ENCODE results near the gene SNX5.
A peak's percentile ranks its signal among the peaks of the same experiment; 100 is the strongest.

SNX5 gene

DNA sequence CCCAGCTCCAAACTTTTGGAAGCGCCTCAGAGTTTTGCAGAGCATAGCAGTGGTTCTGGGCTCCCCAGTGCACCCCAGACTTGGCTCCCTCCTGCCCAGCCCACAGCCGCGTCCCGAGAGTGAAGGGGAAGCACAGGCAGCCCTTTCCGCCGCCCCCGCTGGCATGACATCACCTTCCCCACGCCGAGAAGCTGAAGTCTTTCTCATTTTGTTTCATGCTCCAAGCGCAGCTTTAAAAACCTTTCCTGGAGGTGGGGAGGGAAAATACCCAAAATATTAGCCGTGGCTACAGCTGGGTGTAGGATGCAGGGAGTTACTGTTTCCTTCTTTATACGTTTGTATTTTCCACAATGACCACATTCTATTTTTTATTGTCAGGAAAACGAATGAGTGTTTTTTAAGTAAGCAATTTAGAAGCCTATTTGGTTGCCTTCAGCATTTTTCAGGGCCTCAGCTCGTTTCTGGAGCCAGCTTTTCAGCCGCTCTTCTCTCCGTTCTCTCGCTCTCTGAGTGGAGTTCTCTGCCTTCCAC, 72.9 kb downstream of the SNX5 start:
- H3K9ac ChIP-seq (ENCODE audit: low read length), result peak overlapping the region; percentile 41

DNA sequence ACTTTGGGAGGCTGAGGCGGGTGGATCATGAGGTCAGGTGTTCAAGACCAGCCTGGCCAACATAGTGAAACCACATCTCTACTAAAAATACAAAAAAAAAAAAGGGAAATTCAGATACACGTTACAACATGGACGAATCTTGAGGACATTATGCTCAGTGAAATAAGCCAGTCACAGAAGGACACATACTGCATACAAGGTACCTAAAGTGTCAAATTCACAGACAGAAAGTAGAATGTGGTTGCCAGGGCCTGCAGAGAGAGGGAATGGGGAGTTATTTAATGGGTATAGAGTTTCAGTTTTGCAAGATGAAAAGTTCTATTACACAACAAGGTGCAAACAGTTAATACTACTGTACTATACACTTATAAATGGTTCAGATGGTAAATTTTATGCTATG, 75.1 kb downstream of the SNX5 start:
- Histone ChIP-seq H3K79me2 (ENCODE audit: low read length) (no peaks in the 10 kb centered on the region), H3K27me3 (ENCODE audit: low read depth, low read length) (peaks cover 20% of the 10 kb centered on the region), H3K9ac (ENCODE audit: low read length) (no peak overlapping the region), H2AFZ (ENCODE audit: low read depth, low read length) (no peak overlapping the region), H4K20me1 (ENCODE audit: insufficient read depth, low read length) (no peaks in the 10 kb centered on the region), H3K4me3 (ENCODE audit: low read length) (no peak overlapping the region), H3K4me2 (ENCODE audit: low read length) (no peak overlapping the region), H3K27ac (ENCODE audit: low read length) (no peak overlapping the region), H3K36me3 (replicated peaks; ENCODE audit: low read depth, low read length) (no peaks in the 10 kb centered on the region), H3K4me1 (ENCODE audit: low read length) (peaks cover 24% of the 10 kb centered on the region), H3K9me3 (ENCODE audit: insufficient read depth, low read length) (peaks cover 6% of the 10 kb centered on the region; the same call in 1 of the 2 replicates)
- no peak for TF ChIP-seq EZH2phosphoT487 (IDR thresholded peaks at IDR 0.05; ENCODE audit: low read depth)
- TF ChIP-seq, protein P1, sequence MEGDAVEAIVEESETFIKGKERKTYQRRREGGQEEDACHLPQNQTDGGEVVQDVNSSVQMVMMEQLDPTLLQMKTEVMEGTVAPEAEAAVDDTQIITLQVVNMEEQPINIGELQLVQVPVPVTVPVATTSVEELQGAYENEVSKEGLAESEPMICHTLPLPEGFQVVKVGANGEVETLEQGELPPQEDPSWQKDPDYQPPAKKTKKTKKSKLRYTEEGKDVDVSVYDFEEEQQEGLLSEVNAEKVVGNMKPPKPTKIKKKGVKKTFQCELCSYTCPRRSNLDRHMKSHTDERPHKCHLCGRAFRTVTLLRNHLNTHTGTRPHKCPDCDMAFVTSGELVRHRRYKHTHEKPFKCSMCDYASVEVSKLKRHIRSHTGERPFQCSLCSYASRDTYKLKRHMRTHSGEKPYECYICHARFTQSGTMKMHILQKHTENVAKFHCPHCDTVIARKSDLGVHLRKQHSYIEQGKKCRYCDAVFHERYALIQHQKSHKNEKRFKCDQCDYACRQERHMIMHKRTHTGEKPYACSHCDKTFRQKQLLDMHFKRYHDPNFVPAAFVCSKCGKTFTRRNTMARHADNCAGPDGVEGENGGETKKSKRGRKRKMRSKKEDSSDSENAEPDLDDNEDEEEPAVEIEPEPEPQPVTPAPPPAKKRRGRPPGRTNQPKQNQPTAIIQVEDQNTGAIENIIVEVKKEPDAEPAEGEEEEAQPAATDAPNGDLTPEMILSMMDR (IDR thresholded peaks at IDR 0.05; ENCODE audit: low read depth, low read length), result no peak

More for the DNA sequence above, 72.9 kb downstream of the SNX5 start:
- Histone ChIP-seq H3K27me3 (ENCODE audit: low read depth, low read length) (peaks cover 40% of the 10 kb centered on the region), H3K4me2 (ENCODE audit: low read length) (peak overlapping the region; percentile 94), H3K27ac (ENCODE audit: low read length) (no peak overlapping the region), H3K9me3 (ENCODE audit: insufficient read depth, low read length) (no peaks in the 10 kb centered on the region), H3K79me2 (ENCODE audit: low read length) (no peaks in the 10 kb centered on the region), H3K36me3 (replicated peaks; ENCODE audit: low read depth, low read length) (no peaks in the 10 kb centered on the region), H3K4me1 (ENCODE audit: low read length) (peaks cover 24% of the 10 kb centered on the region), H3K4me3 (ENCODE audit: low read length) (peak overlapping the region; percentile 74), H2AFZ (ENCODE audit: low read depth, low read length) (peak overlapping the region; percentile 76), H4K20me1 (ENCODE audit: insufficient read depth, low read length) (no peaks in the 10 kb centered on the region)
- TF ChIP-seq EZH2phosphoT487 (IDR thresholded peaks at IDR 0.05; ENCODE audit: low read depth), result no peak
- TF ChIP-seq, protein P1 (IDR thresholded peaks at IDR 0.05; ENCODE audit: low read depth, low read length), result no peak

DNA sequence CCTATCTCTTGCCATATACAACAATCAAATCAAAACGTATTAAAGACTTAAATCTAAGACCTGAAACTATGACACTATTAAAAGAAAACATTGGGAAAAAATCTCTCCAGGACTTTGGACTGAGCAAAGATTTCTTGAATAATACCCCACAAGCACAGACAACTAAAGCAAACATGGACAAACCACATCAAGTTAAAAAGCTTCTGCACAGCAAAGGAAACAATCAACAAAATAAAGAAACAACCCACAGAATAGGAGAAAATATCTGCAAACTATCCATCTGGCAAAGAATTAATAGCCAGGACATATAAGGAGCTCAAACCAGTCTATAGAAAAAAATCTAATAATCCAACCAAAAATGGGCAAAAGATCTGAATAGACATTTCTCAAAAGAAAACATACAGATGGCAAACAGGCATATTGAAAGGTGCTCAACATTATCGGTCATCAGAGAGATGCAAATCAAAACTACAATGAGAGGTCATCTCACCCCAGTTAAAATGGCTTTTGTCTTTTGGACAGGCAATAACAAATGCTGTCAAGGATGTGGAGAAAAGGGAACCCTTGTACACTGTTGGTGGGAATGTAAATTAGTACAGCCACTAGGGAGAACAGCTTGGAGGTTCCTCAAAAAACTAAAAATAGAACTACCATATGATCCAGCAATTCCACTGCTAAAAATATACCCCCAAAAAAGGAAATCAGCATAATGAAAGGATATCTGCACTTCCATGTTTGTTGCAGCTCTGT, 76.2 kb downstream of the SNX5 start:
- H4K20me1 ChIP-seq (ENCODE audit: insufficient read depth, low read length), result no peaks in the 10 kb centered on the region
- H3K4me3 ChIP-seq (ENCODE audit: low read length), result no peak overlapping the region
- no peaks in the 10 kb centered on the region for H3K79me2 ChIP-seq (ENCODE audit: low read length)
- H3K27ac ChIP-seq (ENCODE audit: low read length), result no peak overlapping the region
- H2AFZ ChIP-seq (ENCODE audit: low read depth, low read length), result no peak overlapping the region
- peaks cover 6% of the 10 kb centered on the region; the same call in 1 of the 2 replicates for H3K9me3 ChIP-seq (ENCODE audit: insufficient read depth, low read length)
- H3K9ac ChIP-seq (ENCODE audit: low read length), result no peak overlapping the region
- no peak for TF ChIP-seq EZH2phosphoT487 (IDR thresholded peaks at IDR 0.05; ENCODE audit: low read depth)
- TF ChIP-seq, protein P1 (IDR thresholded peaks at IDR 0.05; ENCODE audit: low read depth, low read length), result no peak
- peaks cover 18% of the 10 kb centered on the region for H3K27me3 ChIP-seq (ENCODE audit: low read depth, low read length)
- H3K4me1 ChIP-seq (ENCODE audit: low read length), result peaks cover 24% of the 10 kb centered on the region
- no peaks in the 10 kb centered on the region for H3K36me3 ChIP-seq (replicated peaks; ENCODE audit: low read depth, low read length)
- no peak overlapping the region for H3K4me2 ChIP-seq (ENCODE audit: low read length)
